H9 (cell line): ENCODE results near the gene SPEF2. TPM values are rescaled to one million over a fixed set of nuclear protein-coding genes. Genes with fewer than 3 reads are reported as not detected.

Source experiments
- DNase-seq: peaks from one replicate; pipeline ENCODE4 v3.0.0-alpha.2; 2017
- H2AFZ ChIP-seq: one replicate; pipeline ENCODE4 v1.6.1; 2013; ENCODE audit warnings: mild to moderate bottlenecking, low read length, control low read depth, moderate library complexity
- H2AK5ac ChIP-seq: 2 replicates; pipeline ENCODE4 v1.6.1; 2013; ENCODE audit warnings: low read length, control low read depth, mixed read lengths; ENCODE audit not compliant: insufficient read length
- H2BK120ac ChIP-seq: one replicate; pipeline ENCODE4 v1.6.1; 2013; ENCODE audit warnings: low read depth, mild to moderate bottlenecking, low read length, control low read depth, inconsistent platforms; ENCODE audit not compliant: poor library complexity, severe bottlenecking
- H2BK12ac ChIP-seq: 2 replicates; pipeline ENCODE4 v1.6.1; 2013; ENCODE audit warnings: low read length, control low read depth, mixed read lengths, low read depth; ENCODE audit not compliant: insufficient read length
- H2BK15ac ChIP-seq: 2 replicates; pipeline ENCODE4 v1.6.1; 2013; ENCODE audit warnings: low read depth, low read length, control low read depth
- H2BK20ac ChIP-seq: one replicate; pipeline ENCODE4 v1.6.1; 2013; ENCODE audit warnings: low read depth, mild to moderate bottlenecking, low read length, control low read depth, inconsistent platforms; ENCODE audit not compliant: poor library complexity, severe bottlenecking
- H2BK5ac ChIP-seq: 2 replicates; pipeline ENCODE4 v1.6.1; 2013; ENCODE audit warnings: low read length, control low read depth, mixed read lengths; ENCODE audit not compliant: insufficient read length
- H3K14ac ChIP-seq: 2 replicates; pipeline ENCODE4 v1.6.1; 2013; ENCODE audit warnings: low read length, control low read depth; ENCODE audit not compliant: insufficient read depth
- H3K18ac ChIP-seq: 2 replicates; pipeline ENCODE4 v1.6.1; 2013; ENCODE audit warnings: low read depth, mild to moderate bottlenecking, mixed read lengths, low read length, control low read depth; ENCODE audit not compliant: insufficient read length
- H3K23ac ChIP-seq: 2 replicates; pipeline ENCODE4 v1.6.1; 2013; ENCODE audit warnings: low read length, control low read depth, mixed read lengths, low read depth; ENCODE audit not compliant: insufficient read length
- H3K23me2 ChIP-seq: 2 replicates; pipeline ENCODE4 v1.6.1; 2013; ENCODE audit warnings: low read depth, mild to moderate bottlenecking, mixed read lengths, low read length, control low read depth; ENCODE audit not compliant: insufficient read length, poor library complexity, severe bottlenecking
- H3K27ac ChIP-seq: 2 replicates; pipeline ENCODE4 v1.5.1; 2013; ENCODE audit warnings: low read length, control low read depth, mixed read lengths, low read depth; ENCODE audit not compliant: insufficient read length
- H3K27me3 ChIP-seq: 2 replicates; pipeline ENCODE4 v1.6.1; 2013; ENCODE audit warnings: low read length, control low read depth, inconsistent platforms; ENCODE audit not compliant: insufficient read depth
- H3K4ac ChIP-seq: 2 replicates; pipeline ENCODE4 v1.6.1; 2013; ENCODE audit warnings: low read depth, mild to moderate bottlenecking, control low read depth, inconsistent platforms, low read length, moderate library complexity
- H3K4me1 ChIP-seq: 2 replicates; pipeline ENCODE4 v1.6.1; 2013; ENCODE audit warnings: low read length, control low read depth, inconsistent platforms; ENCODE audit not compliant: insufficient read depth
- H3K4me2 ChIP-seq: 2 replicates; pipeline ENCODE4 v1.6.1; 2013; ENCODE audit warnings: low read length, control low read depth, mixed read lengths; ENCODE audit not compliant: insufficient read length, insufficient read depth
- H3K56ac ChIP-seq: 2 replicates; pipeline ENCODE4 v1.6.1; 2013; ENCODE audit warnings: low read depth, mild to moderate bottlenecking, mixed read lengths, low read length, control low read depth; ENCODE audit not compliant: insufficient read length
- H3K79me1 ChIP-seq: 2 replicates; pipeline ENCODE4 v1.6.1; 2013; ENCODE audit warnings: low read depth, mild to moderate bottlenecking, moderate library complexity, low read length, control low read depth, inconsistent platforms; ENCODE audit not compliant: insufficient read depth, poor library complexity, severe bottlenecking
- H3K79me2 ChIP-seq: 2 replicates; pipeline ENCODE4 v1.6.1; 2013; ENCODE audit warnings: low read length, control low read depth, inconsistent platforms; ENCODE audit not compliant: insufficient read depth
- H3K9ac ChIP-seq: 2 replicates; pipeline ENCODE4 v1.6.1; 2013; ENCODE audit warnings: low read length, control low read depth, mixed read lengths; ENCODE audit not compliant: insufficient read length; ENCODE audit errors: extremely low read depth
- H3K9me3 ChIP-seq: one replicate; pipeline ENCODE4 v1.6.1; 2013; ENCODE audit warnings: low read depth, low read length, inconsistent platforms; ENCODE audit not compliant: control insufficient read depth
- H3T11ph ChIP-seq: one replicate; pipeline ENCODE4 v1.6.1; 2013; ENCODE audit warnings: mild to moderate bottlenecking, low read length, control low read depth, inconsistent platforms
- H4K20me1 ChIP-seq: one replicate; pipeline ENCODE4 v1.6.1; 2013; ENCODE audit not compliant: control insufficient read depth, insufficient read length, insufficient read depth
- H4K5ac ChIP-seq: 2 replicates; pipeline ENCODE4 v1.6.1; 2013; ENCODE audit warnings: low read depth, mild to moderate bottlenecking, mixed read lengths, low read length, control low read depth; ENCODE audit not compliant: insufficient read length
- H4K8ac ChIP-seq: replicated peaks from 2 replicates; pipeline ENCODE4 v1.6.1; 2013; ENCODE audit warnings: low read length, control low read depth, mixed read lengths, low read depth; ENCODE audit not compliant: insufficient read length
- H4K91ac ChIP-seq: 2 replicates; pipeline ENCODE4 v1.6.1; 2013; ENCODE audit warnings: low read depth, mild to moderate bottlenecking, moderate library complexity, mixed read lengths, low read length, control low read depth; ENCODE audit not compliant: insufficient read length
- H3K27ac Mint-ChIP-seq, 3 experiments: 2 replicates in 2 of 3; 3 replicates in 1 of 3; pipeline ENCODE4 v1.8.0; 2020 to 2021; ENCODE audit warnings: mixed read lengths in 3 of 3, mild to moderate bottlenecking in 1 of 3, moderate library complexity in 1 of 3
- H3K27me3 Mint-ChIP-seq: 2 replicates; pipeline ENCODE4 v1.8.0; 2021; ENCODE audit warnings: low read depth, mild to moderate bottlenecking, moderate library complexity, mixed read lengths
- H3K36me3 Mint-ChIP-seq, 3 experiments: 2 replicates in 2 of 3; 3 replicates in 1 of 3; pipeline ENCODE4 v1.8.0; 2020 to 2021; ENCODE audit warnings: low read depth in 3 of 3, mixed read lengths in 3 of 3; ENCODE audit not compliant: insufficient read depth in 1 of 3
- H3K4me1 Mint-ChIP-seq, 2 experiments: 2 replicates each; pipeline ENCODE4 v1.8.0; 2020; ENCODE audit warnings: mixed read lengths in 2 of 2
- H3K4me3 Mint-ChIP-seq, 2 experiments: 2 replicates in 1 of 2; 3 replicates in 1 of 2; pipeline ENCODE4 v1.8.0; 2020 to 2021; ENCODE audit warnings: mild to moderate bottlenecking in 2 of 2, mixed read lengths in 2 of 2, moderate library complexity in 1 of 2
- H3K9me3 Mint-ChIP-seq, 2 experiments: 2 replicates in 1 of 2; 3 replicates in 1 of 2; pipeline ENCODE4 v1.8.0; 2020; ENCODE audit warnings: mild to moderate bottlenecking in 2 of 2, mixed read lengths in 2 of 2, moderate library complexity in 1 of 2
- WGBS: extraction: QIAGEN DNeasy Blood & Tissue Kit; methylation state at CpG from one replicate; pipeline ENCODE4 v1.1.7; 2013; ENCODE audit warnings: missing lambda C conversion rate, low lambda C conversion rate, mixed read lengths; ENCODE audit not compliant: insufficient read length; ENCODE audit errors: extremely low coverage; 5-methylcytosine and 5-hydroxymethylcytosine counted together
- total RNA-seq: library from RNA; stranded (reverse); gene quantifications from 2 replicates; pipeline ENCODE4 v1.2.1, GENCODE V29; 2021
- TF ChIP-seq, protein P1 (sequence below): fragments of 200-600 bp; sonication (generic); conservative IDR thresholded peaks from 3 replicates; pipeline ENCODE4 v1.8.0; 2021; ENCODE audit warnings: antibody characterized with exemption, mild to moderate bottlenecking

The SPEF2 gene
- total RNA-seq, 1 experiment from 2014 or later, result 1.0 TPM

DNA sequence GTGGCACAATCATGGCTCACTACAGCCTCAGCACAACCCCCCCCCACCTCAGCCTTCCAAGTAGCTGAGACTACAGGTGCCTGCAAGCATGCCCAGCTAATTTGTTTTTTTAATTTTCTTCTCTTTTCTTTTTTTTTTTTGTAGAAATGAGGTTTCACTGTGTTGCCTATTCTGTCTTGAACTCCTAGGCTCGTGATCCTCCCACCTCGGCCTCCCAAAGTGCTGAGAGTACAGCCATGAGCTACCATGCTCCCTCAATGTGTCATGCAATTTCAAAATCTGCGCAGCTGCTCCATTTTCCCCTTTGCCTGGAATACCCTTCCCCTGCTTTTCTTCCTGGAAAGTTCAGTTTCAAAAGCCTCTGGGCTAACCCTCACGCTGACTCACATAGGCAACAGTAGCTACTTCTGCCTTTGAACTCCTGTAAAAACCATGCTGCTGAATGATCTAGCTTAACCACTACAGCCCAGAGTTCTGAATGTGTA is 168.0 kb downstream of the SPEF2 start:
- H3K9ac ChIP-seq, result no peak overlapping the region
- Mint-ChIP-seq H3K4me3 (no peak overlapping the region), H3K9me3 (no peaks in the 10 kb centered on the region), H3K36me3 (no peaks in the 10 kb centered on the region), H3K4me1 (no peaks in the 10 kb centered on the region), H3K27me3 (peaks cover 12% of the 10 kb centered on the region), H3K27ac (no peak overlapping the region)
- no peak overlapping the region for H2BK20ac ChIP-seq
- TF ChIP-seq, protein P1, sequence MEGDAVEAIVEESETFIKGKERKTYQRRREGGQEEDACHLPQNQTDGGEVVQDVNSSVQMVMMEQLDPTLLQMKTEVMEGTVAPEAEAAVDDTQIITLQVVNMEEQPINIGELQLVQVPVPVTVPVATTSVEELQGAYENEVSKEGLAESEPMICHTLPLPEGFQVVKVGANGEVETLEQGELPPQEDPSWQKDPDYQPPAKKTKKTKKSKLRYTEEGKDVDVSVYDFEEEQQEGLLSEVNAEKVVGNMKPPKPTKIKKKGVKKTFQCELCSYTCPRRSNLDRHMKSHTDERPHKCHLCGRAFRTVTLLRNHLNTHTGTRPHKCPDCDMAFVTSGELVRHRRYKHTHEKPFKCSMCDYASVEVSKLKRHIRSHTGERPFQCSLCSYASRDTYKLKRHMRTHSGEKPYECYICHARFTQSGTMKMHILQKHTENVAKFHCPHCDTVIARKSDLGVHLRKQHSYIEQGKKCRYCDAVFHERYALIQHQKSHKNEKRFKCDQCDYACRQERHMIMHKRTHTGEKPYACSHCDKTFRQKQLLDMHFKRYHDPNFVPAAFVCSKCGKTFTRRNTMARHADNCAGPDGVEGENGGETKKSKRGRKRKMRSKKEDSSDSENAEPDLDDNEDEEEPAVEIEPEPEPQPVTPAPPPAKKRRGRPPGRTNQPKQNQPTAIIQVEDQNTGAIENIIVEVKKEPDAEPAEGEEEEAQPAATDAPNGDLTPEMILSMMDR, result no peak
- H2AFZ ChIP-seq, result no peak overlapping the region
- no peaks in the 10 kb centered on the region for H3K79me1 ChIP-seq
- DNase-seq, result no peak
- no peak overlapping the region for H2BK15ac ChIP-seq
- H3K18ac ChIP-seq, result no peak overlapping the region
- no CpG with 5 or more reads among the region's 4 CpGs for WGBS
- no peak overlapping the region for H3K56ac ChIP-seq
- no peak overlapping the region for H2BK12ac ChIP-seq
- no peak overlapping the region for H4K8ac ChIP-seq
- no peak overlapping the region for H4K91ac ChIP-seq
- no peak overlapping the region for H3K4ac ChIP-seq
- H2BK5ac ChIP-seq, result no peak overlapping the region
- no peaks in the 10 kb centered on the region for H3K27me3 ChIP-seq
- no peaks in the 10 kb centered on the region for H3K23me2 ChIP-seq
- H4K5ac ChIP-seq, result no peak overlapping the region
- H3K9me3 ChIP-seq, result no peaks in the 10 kb centered on the region
- no peak overlapping the region for H2AK5ac ChIP-seq
- H3K27ac ChIP-seq, result no peak overlapping the region
- H3K23ac ChIP-seq, result no peak overlapping the region
- no peaks in the 10 kb centered on the region for H4K20me1 ChIP-seq
- H3K4me2 ChIP-seq, result no peak overlapping the region
- no peaks in the 10 kb centered on the region; the same call in 1 of the 2 replicates for H3K4me1 ChIP-seq
- H3K14ac ChIP-seq, result no peak overlapping the region
- no peak overlapping the region for H2BK120ac ChIP-seq
- no peaks in the 10 kb centered on the region for H3K79me2 ChIP-seq
- H3T11ph ChIP-seq, result no peak overlapping the region
